GM19240 (cell line): ENCODE data around the gene SLAMF6.
"Not testable (repeated sequence)": the region's sequence is repeated elsewhere in the genome, so short reads cannot be mapped to it uniquely, and the experiment has no call there.

Experiments
- DNase-seq: peaks from one replicate; pipeline ENCODE4 v3.0.0; 2011; ENCODE audit warnings: low spot score; ENCODE audit not compliant: insufficient read length

Gene SLAMF6

DNA sequence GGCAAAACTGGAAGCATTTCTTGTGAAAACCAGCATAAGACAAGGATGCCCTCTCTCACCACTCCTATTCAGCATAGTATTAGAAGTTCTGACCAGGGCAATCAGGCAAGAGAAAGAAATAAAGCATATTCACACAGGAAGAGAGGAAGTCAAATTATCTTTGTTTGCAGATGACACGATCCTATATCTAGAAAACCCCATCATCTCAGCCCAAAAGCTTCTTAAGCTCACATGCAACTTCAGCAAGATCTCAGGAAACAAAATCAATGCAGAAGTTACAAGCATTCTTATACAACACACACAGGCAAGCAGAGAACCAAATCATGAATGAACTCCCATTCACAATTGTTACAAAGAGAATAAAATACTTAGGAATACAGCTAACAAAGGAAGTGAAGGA lies 7.1 kb downstream of the SLAMF6 start:
- not testable (repeated sequence) for DNase-seq

DNA sequence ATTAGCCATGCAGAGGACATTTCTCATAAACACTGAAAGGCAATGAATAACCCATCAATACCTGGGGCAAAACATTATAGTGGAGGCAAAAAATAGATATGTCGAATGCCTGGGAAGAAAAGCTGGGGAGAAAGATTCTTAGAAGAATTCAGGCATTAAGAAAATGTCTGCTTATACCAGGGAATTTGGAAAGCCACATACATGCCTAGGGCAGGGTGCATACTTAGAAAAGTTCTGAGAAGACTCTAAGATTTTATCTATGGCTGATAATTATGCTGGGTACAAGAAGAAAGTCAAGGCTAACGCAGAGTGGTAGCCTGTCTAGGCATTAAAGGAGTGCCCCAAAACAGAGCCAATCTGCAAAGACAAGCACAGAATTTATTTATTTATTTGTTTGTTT lies 18.4 kb downstream of the SLAMF6 start:
- DNase-seq: no peak

DNA sequence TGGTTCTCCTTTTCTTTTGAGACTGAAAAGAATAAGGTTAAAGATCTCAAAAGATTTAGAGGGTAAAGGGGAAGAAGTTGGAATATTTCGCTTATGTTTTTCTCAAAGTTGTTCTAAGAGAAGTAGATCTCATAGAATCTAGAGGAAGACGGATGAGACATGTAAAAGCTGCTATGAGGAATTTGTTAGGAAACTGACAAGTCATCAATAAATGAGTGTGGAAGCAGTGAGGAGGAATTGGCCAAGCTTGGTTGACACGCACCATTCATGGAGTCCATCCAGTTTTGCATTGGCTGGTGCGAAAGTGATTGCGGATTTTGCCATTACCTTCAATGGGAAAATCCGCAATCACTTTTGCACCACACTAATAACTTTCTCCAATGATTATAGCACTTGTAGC lies 20.0 kb downstream of the SLAMF6 start:
- DNase-seq: no peak

DNA sequence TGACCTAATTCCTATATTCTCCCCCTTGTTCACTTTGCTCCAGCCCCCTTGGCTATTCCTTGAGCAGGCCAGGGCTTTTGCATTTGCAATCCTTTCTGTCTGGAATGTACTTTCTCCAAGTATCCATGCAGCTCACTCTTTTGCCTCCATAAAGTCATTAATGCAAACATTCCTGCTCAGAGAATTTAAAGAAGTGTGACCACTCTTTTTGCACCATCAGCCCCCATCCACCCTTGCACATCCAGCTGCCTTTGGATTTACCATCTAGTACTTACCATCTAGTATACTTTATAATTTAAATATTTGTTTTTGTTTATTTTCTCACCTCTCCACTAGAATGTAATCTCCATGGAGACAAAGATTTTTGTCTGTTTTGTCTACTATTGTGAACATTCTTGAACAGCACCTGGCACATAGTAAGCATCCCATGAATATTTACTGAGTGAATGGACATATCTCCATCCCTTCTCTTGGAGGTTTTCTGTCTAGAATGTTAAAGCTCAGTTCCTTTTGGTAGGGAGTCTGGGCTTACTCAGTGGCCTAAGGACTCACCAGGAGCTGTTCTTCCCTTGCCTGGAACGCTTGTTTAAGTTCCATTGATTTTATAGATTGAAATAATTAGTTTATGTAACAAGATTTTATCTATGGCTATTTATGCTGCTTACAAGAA lies 22.6 kb downstream of the SLAMF6 start:
- DNase-seq: no peak

DNA sequence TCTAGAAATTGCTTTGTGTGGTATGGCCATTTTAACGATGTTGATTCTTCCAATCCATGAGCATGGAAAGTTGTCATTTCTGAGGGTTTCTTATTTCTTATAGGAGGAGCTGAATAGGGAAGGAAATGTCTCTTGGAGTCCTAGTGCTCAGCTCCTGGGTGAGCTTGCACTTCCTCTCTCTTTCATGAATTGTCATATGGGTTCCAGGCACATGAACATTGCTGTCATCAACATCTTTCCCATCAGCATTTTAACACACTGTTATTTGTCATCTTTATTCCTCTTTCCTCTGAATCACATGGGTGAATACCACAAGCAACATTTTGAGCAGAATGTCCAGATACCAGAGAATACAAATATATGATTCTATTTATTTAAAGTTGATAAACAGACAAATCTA lies 23.4 kb downstream of the SLAMF6 start:
- DNase-seq: no peak

DNA sequence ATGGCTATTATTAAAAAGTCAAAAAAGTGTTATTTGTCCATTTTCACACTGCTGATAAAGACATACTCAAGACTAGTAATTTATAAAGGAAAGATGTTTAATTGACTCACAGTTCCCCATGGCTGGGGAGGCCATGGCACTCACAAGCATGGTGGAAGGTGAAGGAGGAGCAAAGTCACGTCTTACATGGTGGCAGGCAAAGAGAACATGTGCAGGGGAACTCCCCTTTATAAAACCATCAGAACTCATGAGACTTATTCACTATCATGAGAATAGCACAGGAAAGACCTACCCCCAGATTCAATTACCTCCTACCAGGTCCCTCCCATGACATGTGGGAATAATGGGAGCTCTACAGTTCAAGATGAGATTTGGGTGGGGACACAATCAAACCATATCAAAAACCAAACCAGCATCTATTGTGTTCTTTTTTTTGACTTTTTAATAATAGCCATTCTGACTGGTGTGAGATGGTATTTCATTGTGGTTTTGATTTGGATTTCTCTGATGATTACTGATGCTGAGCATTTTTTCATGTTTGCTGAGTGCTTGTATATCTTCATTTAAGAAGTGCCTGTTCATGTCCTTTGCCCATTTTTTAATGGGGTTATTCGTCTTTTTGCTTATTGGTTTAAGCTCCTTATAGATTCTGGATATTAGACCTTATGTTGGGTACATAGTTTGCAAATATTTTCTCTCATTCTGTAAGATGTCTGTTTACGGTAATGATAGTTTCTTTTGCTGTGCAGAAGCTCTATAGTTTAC lies 24.6 kb downstream of the SLAMF6 start:
- DNase-seq: not testable (repeated sequence)

DNA sequence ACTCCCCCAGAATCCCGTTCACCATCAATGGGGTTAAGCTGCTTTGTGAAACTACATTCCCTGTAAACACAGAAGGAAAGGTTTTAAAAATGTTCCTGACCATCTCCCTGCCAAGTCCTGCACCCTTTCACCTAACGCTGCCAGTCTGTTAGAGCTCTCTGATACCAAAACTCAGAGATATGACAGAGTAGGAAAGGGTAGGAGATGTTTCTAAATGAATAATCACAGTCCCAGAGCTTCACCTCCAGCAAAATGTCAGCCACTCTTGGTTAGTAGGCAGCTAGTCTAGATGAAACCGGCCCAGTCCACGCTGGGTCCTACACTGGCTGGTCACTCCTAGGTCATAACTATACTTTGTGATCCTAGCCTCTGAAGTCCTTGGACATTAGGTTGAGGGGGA lies 26.7 kb downstream of the SLAMF6 start:
- DNase-seq: no peak

DNA sequence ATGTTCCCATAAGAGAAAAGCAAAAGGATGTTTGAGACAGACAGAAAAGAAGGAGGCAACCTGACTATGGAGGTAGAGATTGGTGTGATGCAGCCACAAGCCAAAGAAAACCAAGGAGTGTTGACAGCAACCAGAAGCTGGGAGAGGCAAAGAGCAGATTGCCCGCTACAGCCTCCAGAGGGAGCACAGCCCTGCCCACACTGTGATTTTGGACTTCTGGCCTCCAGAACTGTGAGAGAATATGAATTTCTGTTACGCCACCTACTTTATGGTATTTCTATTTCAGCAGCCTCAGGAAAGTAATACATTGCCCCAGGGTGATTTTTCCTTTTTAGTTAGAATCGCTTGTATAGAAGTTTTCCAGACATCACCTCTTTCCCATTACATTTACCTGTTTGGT lies 28.4 kb downstream of the SLAMF6 start:
- DNase-seq: no peak

DNA sequence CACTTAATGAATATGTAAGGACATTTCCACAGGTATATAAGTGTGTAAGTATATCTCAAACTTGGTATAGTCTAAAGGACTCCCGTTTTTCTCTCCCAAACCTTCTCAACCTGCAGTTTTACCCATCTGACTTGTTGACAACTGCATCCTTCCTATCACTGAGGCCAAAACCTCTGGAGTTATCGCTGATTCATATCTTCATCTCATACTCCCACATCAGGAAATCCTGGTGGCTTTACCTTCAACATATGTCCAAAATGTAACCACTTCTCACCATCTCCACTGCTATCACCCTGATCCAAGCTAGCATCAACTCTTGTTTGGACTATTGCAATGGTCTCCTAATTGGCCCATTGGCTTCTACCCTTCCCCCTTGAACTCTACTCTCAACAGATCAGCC lies 30.4 kb downstream of the SLAMF6 start:
- DNase-seq: no peak

DNA sequence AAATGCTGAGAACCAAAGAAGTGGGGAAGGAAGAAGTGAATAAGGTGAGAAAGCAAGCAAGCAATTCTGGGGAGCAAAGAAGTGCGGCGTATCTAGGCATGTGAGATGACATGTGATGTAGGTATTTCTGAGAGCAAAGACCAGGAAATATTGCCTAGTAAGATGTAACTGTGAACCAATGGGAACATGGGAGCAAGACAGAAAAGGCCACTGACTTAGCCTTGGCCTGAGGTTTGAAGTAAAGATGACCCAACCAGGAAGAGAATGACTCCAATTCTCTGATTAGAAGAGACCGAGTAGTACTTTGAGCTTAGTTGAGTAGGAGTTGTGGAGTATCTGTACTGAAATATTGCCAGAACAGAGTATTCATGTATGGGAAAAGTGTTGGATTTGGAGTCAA lies 31.1 kb downstream of the SLAMF6 start:
- no peak for DNase-seq

DNA sequence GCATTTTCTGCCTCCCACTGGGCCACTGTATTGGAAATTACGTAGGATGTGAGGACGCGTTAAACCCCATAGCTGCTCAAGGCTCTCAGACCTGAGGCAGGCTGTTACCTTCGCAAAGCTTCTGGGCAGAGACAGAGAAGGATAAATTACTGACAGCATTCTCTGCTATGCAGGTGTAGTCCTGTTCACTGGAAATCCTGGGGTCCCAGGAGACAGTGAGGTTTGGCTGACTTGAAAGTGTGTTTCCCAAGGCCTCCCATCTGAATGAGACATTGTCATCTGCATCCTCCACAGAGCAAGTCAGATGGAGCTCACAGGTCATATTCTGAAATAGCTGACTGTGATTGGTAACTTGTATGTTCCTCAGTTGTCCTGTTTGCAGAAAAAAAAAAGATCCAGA lies 32.0 kb downstream of the SLAMF6 start:
- DNase-seq: no peak

DNA sequence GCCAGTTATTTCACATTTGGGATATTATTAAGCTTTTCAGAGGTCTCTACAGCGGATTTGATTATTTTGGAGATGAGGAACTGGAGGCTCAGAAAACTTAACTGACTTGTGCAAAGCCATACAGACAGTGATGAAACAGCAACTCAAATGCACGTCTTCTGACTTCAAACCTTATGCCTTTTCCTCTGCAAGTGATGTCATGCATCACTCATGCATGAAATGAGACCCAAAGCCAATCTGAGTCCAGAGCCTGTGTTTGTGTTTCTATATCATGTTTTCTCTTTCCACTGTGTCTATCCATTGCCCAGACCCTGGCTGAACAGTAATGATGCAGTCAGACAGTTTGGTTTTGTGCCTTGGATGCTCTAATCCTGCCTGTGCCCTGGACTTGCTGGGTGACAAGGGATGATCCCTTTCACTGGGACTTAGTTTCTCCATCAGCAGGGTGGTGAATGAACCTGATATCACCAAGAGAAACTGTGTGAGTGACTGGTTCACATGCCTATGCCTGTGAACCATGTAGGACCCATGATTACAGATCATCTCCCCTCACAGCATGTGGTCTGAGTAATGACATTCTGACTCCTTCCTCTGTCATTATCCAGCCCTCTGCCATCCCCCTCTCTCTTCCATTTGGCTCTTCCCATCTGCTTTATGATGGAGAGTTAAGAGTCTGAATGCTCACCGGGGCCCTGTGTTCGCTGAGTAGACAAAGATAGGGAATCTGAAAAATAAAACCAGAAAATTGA lies 33.4 kb downstream of the SLAMF6 start:
- no peak for DNase-seq

DNA sequence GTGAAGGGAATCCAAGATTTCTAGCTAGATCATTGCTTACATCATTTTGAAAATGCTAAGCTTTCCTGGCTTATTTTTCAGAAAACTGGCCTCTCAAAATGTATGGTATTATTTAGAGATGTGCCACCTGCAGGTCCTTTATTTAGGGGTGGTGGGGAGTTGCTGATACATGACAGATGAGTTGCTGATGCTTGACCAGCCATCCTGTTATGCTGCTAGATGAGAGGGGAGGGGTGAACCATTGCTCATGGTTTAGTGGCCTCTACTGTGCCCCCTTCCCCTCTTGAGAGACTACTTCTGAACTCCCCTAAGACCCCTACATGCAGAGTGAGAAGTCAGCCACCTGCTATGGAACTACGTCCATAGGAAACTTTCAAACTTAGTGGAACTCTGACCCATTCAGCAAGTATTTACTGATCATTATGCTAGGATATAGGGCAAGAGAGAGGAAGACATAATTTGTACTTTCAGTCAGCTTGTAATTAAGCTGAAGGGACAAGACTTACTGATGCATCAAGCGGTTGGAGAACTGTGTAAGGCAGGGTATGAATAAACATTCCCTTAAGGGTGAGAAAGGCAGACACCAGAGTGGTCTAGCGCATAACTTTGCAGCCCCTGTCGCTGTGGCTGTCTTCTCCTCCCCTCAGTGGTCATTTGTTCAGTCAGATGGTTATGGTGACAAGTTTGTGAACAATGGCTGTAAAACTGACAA lies 34.6 kb downstream of the SLAMF6 start:
- DNase-seq: no peak

DNA sequence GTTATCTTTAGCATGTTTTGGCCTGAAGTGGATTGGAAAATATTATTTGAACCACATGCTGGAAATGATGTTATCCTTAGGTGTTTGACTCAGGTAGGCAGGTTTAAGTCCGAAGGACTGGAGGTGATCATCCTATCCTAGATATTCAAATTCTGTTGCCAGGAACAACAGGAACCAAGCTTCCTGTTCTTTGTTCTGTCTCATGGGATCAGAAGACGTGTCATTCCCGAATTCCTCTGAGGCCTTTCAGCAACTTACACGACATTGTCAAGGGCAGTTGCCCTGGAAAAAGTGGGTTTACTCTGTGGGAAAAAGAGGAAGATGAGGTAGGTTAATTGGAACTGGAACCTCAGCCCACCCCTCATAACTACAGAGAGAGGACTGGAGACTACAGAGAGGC lies 36.6 kb downstream of the SLAMF6 start:
- no peak for DNase-seq

DNA sequence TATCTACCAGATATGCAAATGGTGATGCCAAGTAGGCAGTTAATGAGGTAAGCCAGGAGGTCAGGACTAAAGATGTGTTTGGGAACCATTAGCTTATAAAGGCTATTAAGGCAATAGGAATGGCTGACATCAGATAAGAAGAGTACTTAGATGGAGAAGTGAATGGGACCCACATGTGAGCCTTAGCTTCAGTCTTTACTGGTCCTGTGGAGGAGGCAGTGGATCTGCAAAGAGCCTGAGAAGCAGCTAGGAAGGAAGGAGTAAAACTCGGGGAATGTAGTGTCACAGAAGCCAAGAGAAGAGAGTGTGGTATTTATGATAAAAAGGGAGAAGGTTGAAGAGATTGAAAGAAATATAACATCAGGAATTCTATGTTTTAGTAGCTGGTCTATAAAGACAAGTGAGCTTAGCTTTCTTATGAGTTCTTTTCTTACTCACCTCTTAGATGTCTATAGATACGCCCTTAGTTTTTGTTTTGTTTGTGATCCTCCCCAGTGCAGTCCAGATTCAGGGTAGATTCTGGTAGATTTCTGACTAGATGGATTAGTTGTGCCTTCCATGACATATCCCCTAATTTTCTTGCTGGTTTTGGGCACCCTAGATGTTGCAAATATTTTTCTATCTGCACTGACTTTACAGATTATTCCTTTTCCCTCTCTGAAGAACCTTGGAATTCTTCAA lies 39.4 kb downstream of the SLAMF6 start:
- no peak for DNase-seq

DNA sequence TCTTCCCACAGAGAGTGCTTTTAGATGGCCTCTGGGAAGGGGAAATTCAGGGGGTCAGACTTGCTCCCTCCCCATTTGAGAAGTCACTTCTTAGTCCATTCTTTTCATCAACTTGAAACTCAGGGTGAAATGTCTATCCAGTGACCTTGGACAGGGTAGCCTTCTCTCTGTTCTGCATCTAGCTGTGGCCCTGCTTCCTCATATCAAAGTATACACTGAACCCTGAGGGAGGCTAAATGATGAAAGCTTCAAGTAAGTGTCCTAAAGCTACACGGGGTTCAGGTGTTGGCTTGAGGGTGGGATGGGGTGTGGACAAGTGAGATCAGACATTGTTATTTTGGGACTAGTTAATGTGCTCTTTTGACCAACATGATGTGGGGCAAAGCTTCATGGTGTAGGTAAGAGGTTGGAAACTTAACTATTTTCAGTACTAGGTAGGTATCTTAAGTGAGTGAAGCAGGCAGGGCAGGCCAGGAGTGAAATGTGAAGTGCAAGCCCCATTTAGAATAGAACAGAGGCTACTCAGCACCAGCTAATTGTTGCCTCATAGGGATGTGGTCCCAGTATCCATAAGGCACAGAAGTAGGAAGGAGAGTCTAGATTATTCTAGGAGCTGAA lies 41.0 kb downstream of the SLAMF6 start:
- DNase-seq: no peak

DNA sequence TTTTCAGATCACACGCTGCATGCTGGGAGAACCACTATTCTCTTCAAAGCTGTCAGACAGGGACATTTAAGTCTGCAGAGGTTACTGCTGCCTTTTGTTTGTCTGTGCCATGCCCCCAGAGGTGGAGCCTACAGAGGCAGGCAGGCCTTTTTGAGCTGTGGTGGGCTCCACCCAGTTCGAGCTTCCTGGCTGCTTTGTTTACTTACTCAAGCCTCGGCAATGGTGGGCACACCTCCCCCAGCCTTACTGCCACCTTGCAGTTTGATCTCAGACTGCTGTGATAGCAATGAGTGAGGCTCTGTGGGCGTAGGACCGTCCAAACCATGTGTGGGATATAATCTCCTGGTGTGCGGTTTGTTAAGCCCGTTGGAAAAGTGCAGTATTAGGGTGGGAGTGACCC lies 42.3 kb downstream of the SLAMF6 start:
- DNase-seq: not testable (repeated sequence)

DNA sequence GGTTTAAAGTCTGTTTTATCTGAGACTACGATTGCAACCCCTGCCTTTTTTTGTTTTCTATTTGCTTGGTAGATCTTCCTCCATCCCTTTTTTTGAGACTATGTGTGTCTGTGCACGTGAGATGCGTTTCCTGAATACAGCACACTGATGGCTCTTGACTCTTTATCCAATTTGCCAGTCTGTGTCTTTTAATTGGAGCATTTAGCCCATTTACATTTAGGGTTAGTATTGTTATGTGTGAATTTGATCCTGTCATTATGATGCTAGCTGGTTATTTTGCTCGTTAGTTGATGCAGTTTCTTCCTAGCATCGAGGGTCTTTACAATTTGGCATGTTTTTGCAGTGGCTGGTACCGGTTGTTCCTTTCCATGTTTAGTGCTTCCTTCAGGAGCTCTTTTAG lies 44.0 kb downstream of the SLAMF6 start:
- DNase-seq: not testable (repeated sequence)

DNA sequence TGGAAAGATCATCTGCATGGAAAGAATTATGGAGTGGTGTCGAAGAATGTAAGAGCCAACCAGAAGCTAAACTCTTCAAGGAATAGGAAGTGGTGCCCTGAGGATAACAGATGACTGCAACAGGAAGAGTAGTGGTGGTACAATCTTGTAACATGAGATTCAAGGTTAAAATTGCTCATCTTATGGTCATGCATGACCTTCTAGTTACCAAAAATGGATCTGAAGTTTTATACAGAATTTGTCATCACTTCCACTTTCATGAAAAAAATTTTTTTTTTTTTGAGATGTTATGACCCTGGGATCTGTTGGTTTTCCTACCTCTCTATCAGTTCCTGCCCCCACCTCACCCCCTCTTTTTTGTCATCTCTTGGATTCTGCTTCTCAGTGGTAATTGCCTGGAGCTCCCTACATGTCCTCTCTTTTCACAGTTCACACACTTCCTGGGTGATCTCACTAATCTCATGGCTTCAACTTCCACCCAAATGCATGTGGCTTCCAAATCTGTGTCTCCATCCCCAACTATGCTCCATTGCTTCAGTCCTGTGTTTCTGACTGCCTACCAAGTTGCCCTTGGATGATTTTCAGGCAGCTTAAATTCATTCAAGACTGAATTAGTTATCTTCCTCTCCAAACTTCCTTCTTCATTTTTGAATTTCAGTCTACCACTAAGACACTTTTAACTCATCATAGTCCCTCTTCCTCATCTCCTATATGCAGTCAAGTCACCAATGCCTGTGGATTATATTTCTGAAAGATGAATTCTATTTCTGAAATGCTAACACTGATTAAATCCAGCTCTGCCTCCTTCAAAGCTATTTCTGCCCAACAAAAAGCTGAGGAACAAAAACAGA lies 48.4 kb downstream of the SLAMF6 start:
- DNase-seq: no peak

DNA sequence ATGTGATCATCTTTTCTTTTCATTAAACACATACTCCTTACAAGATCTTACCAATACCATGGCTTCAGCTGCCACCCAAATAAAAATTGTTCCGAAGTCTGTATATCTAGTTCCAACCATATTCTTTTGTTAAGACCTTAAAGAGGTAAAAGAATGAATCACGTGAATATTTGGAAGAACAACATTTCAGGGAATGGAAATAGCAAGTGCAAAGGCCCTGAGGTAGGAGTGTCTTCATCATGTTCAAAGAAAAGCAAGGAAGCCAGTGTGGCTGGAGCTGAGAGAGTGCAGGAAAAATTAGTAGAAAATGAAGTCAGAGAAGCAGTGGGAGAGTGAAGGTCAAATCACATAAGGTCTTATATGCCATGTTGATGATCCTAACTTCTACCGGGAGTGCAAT lies 50.9 kb downstream of the SLAMF6 start:
- DNase-seq: no peak
